Natural killer cell (primary cell): ENCODE results near the gene KLF3. TPM values are rescaled to one million over a fixed set of nuclear protein-coding genes. Genes with fewer than 3 reads are reported as not detected.

Source experiments
- ATAC-seq, 3 donors: fragments of 150-1000 bp in 2 of 3; fragments of 200-7000 bp in 1 of 3; cut with Tn5 transposase; 1 replicate in 1 of 3; 2 replicates in 2 of 3; pipeline ENCODE4 v1.10.0; 2021; ENCODE audit warnings: mild to moderate bottlenecking in 2 of 3, moderate library complexity in 2 of 3
- DNase-seq, 2 donors: peaks; one replicate each; pipeline versions ENCODE4 v3.0.0 to v3.0.0-alpha.2; 2013 to 2021; ENCODE audit warnings: mixed read lengths in 1 of 2
- H3K27ac ChIP-seq: one replicate; pipeline ENCODE4 v1.5.1; 2013; ENCODE audit warnings: mild to moderate bottlenecking, low read length
- H3K27me3 ChIP-seq: one replicate; pipeline ENCODE4 v1.6.1; 2013; ENCODE audit warnings: low read length; ENCODE audit not compliant: control insufficient read depth, insufficient read depth
- H3K36me3 ChIP-seq: one replicate; pipeline ENCODE4 v1.6.1; 2013; ENCODE audit warnings: low read length; ENCODE audit not compliant: control insufficient read depth, insufficient read depth
- H3K4me1 ChIP-seq: one replicate; pipeline ENCODE4 v1.6.1; 2013; ENCODE audit warnings: low read length; ENCODE audit not compliant: control insufficient read depth, insufficient read depth
- H3K4me3 ChIP-seq: one replicate; pipeline ENCODE4 v1.5.1; 2013; ENCODE audit warnings: low read length
- H3K9me3 ChIP-seq: one replicate; pipeline ENCODE4 v1.6.1; 2013; ENCODE audit warnings: low read length; ENCODE audit not compliant: control insufficient read depth, insufficient read depth
- H3K27ac Mint-ChIP-seq, 2 donors: one replicate each; pipeline ENCODE4 v1.8.0; 2022; ENCODE audit warnings: mild to moderate bottlenecking in 2 of 2, mixed read lengths in 2 of 2, moderate library complexity in 1 of 2
- H3K27me3 Mint-ChIP-seq, 2 donors: one replicate each; pipeline ENCODE4 v1.8.0; 2022; ENCODE audit warnings: low read depth in 2 of 2, mixed read lengths in 2 of 2
- H3K36me3 Mint-ChIP-seq: one replicate; pipeline ENCODE4 v1.8.0; 2022; ENCODE audit warnings: mixed read lengths
- H3K4me1 Mint-ChIP-seq, 2 donors: one replicate each; pipeline ENCODE4 v1.8.0; 2022; ENCODE audit warnings: mixed read lengths in 2 of 2
- H3K4me3 Mint-ChIP-seq: one replicate; pipeline ENCODE4 v1.8.0; 2022; ENCODE audit warnings: mild to moderate bottlenecking, moderate library complexity, mixed read lengths
- H3K9me3 Mint-ChIP-seq, 2 donors: one replicate each; pipeline ENCODE4 v1.8.0; 2022; ENCODE audit warnings: mixed read lengths in 2 of 2
- WGBS: methylation state at CpG from one replicate; pipeline ENCODE4 v1.1.7; 2013; ENCODE audit warnings: missing lambda C conversion rate; ENCODE audit not compliant: insufficient coverage; 5-methylcytosine and 5-hydroxymethylcytosine counted together
- intact Hi-C: fragments of 100-400 bp; cut with micrococcal nuclease; formaldehyde crosslinking; loops from one replicate; pipeline ENCODE4 v1.14.2; 2022
- total RNA-seq, 4 donors: library from RNA; stranded (reverse); fragments of 120-200 nt in 1 of 4; gene quantifications; one replicate each; pipeline versions ENCODE4 v1.2.3 to v1.2.4, GENCODE V29; 2013 to 2022
- TF ChIP-seq, protein P1 (sequence below): fragments of 200-600 bp; IDR thresholded peaks from one replicate; pipeline ENCODE4 v1.8.0; 2022; ENCODE audit warnings: antibody characterized with exemption

Gene KLF3
- total RNA-seq, 3 donors from 2014 or later (not counting 1 experiment from before 2014, with no cell fraction given): 109 to 114 (median 112) TPM

DNA sequence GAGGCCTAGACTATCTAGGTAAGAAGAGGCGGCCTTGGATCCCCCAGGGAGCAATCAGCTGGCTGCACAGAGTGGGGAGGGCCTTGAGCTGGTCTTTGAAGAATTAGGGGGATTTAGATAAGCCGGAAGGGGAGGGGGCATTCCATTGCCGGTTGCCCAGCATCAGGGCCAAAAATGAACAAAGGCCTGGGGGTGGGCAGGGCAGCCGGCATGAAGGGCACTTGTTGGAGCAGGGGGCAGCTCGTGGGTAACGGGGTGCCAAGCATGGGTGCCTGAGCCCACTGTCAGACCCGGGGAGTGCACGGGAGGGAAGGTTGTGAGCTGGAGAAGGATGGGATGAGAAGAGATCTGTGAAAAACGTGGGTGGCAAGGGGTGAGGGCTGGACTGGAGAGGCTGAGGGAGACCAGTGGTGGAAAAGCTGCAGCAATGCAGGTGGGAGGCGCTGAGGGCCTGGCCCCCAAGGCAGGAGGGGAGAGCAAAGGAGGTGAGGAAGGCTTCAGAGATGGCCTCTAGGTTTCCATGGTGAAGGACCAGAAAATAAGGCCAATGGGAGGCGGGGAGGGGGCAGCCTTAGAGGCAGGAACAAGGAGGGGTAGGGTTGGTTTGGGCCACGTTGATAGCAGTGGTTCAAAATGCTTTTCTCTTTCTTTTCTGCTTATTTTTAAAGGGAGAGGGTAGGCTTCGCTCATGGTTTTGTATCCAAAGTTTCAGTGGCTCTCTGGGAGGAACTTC lies 8.6 kb downstream of the KLF3 start:
- H3K4me1 ChIP-seq: peaks cover 71% of the 10 kb centered on the region
- no peaks in the 10 kb centered on the region for H3K36me3 ChIP-seq
- peak overlapping the region; percentile 54 for H3K27ac ChIP-seq
- H3K4me3 ChIP-seq: no peak overlapping the region
- WGBS: 80% methylated on average over 12 of the region's 13 CpGs
- Mint-ChIP-seq H3K36me3 (no peaks in the 10 kb centered on the region), H3K9me3 (no peaks in the 10 kb centered on the region), H3K27ac (peak overlapping the region; percentile 90 to 99), H3K4me1 (peaks cover 76 to 77% of the 10 kb centered on the region in 2 donors), H3K27me3 (no peaks in the 10 kb centered on the region), H3K4me3 (peak overlapping the region; percentile 78)
- intact Hi-C loops: loop anchor here (10.0 kb wide), 1 partner anchor 148 kb away; no protein-coding TSS in a partner anchor
- no peak for DNase-seq
- no peaks in the 10 kb centered on the region for H3K9me3 ChIP-seq
- TF ChIP-seq, protein P1, sequence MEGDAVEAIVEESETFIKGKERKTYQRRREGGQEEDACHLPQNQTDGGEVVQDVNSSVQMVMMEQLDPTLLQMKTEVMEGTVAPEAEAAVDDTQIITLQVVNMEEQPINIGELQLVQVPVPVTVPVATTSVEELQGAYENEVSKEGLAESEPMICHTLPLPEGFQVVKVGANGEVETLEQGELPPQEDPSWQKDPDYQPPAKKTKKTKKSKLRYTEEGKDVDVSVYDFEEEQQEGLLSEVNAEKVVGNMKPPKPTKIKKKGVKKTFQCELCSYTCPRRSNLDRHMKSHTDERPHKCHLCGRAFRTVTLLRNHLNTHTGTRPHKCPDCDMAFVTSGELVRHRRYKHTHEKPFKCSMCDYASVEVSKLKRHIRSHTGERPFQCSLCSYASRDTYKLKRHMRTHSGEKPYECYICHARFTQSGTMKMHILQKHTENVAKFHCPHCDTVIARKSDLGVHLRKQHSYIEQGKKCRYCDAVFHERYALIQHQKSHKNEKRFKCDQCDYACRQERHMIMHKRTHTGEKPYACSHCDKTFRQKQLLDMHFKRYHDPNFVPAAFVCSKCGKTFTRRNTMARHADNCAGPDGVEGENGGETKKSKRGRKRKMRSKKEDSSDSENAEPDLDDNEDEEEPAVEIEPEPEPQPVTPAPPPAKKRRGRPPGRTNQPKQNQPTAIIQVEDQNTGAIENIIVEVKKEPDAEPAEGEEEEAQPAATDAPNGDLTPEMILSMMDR: no peak
- H3K27me3 ChIP-seq: no peaks in the 10 kb centered on the region
- ATAC-seq: no peak

DNA sequence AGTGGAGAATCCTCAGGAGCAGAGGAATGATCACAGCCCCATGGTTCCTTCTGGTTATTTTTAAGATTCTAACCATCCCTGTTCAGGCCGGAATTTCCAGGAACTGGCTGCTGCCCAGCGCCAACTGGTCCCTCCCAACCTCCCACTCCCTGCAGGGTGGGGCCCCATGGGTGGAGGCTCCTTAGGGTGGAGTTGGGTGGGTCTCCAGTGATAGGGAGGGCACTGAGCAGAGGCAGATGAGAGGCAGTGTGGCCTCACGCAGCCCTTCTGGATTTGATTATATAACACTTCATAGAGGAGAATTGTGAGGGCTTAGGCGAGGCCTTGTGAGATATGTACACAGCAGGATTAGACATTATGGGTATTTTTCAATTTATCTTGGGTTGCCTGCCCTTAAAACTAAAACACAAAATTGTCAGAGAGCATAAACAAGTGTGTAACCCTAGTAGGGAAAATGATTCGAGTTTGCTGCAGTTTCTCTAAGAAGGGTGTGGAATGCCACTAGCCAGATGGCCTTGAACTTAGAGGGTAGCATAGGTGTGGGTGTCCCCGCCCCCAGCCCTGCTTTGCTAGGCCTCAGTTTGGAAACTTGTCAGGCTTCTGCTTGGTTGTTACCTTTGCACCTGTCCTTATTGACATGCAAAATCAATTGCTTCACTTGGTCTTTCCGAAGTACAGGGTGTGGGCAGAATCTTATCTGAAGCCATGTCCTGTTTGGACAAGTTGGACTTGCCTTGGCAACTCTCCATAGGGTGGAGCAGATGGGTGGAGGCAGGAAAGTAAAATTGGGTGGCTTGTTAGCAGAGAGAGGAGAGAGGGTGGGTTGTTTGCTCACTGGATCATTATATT lies 9.4 kb downstream of the KLF3 start:
- DNase-seq (peak in 1 of 2 donors; percentile 37), ATAC-seq (no peak)
- H3K4me3 Mint-ChIP-seq: peak overlapping the region; percentile 89
- Histone ChIP-seq H3K27me3 (no peaks in the 10 kb centered on the region), H3K4me3 (no peak overlapping the region), H3K36me3 (no peaks in the 10 kb centered on the region), H3K27ac (peak overlapping the region; percentile 54), H3K4me1 (peaks cover 74% of the 10 kb centered on the region), H3K9me3 (no peaks in the 10 kb centered on the region)
- peaks cover 81 to 83% of the 10 kb centered on the region in 2 donors for H3K4me1 Mint-ChIP-seq
- 58% methylated on average over 7 of the region's 7 CpGs for WGBS
- intact Hi-C loops: loop anchor here (10.0 kb wide), 1 partner anchor 149 kb away; no protein-coding TSS in a partner anchor
- H3K36me3 Mint-ChIP-seq: no peaks in the 10 kb centered on the region
- no peaks in the 10 kb centered on the region for H3K27me3 Mint-ChIP-seq
- TF ChIP-seq, protein P1: no peak
- peak overlapping the region; percentile 90 to 99 for H3K27ac Mint-ChIP-seq
- no peaks in the 10 kb centered on the region for H3K9me3 Mint-ChIP-seq

DNA sequence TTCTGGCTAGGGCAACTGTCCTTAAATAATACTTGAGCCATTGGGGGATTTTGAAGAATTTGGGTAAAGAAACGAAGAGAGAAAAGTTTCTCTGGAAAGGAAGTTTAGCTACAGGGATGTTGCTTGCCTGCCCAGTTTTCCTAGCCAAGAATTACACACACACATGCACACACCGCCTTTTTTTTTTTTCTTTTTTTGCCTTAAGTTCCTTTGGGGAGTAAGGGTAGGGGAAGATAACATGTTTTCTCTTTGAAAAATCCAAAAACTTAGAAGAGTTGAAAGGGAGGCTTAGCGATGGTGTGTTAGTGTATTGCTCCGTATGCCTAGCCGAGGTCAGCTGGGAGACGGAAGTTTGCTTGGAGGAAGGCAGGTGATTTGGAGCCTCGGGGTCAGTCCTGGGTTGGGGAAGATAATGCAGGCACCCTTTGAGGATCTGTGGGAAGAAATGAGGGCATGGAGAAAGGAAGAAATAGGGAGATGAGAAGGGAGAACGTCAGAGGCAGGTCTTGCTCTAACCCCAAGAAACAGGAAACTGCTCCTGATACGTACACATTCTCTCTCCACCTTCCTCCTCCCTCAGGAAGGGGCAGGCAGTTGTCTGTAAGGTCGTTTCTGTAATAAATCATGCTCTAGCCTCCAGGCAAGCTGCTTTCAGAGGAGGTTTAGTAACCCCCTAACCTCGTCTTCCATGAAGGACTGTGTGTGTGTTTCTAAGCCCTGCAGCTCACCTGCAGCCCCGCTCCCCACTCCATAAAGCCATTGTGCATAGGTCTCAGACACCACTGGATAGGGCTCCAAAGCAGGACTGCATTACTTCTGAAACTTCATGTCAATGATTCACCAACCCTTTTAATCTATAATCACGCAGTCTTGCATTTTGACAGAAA lies 10.5 kb downstream of the KLF3 start:
- Mint-ChIP-seq H3K27me3 (no peaks in the 10 kb centered on the region), H3K4me3 (peak overlapping the region; percentile 89), H3K27ac (peak overlapping the region; percentile 90 to 99), H3K36me3 (no peaks in the 10 kb centered on the region), H3K9me3 (peaks cover 0 to 2% of the 10 kb centered on the region in 2 donors), H3K4me1 (peaks cover 85 to 87% of the 10 kb centered on the region in 2 donors)
- TF ChIP-seq, protein P1: no peak
- H3K4me1 ChIP-seq: peaks cover 70% of the 10 kb centered on the region
- H3K4me3 ChIP-seq: no peak overlapping the region
- no peaks in the 10 kb centered on the region for H3K36me3 ChIP-seq
- ATAC-seq: no peak
- H3K27ac ChIP-seq: peak overlapping the region; percentile 19
- WGBS: 44% methylated on average over 9 of the region's 13 CpGs
- intact Hi-C loops: loop anchor here (1.0 to 10.0 kb wide), 6 partner anchors 7 to 495 kb away; no protein-coding TSS in a partner anchor
- no peaks in the 10 kb centered on the region for H3K27me3 ChIP-seq
- H3K9me3 ChIP-seq: no peaks in the 10 kb centered on the region
- DNase-seq: peak in 1 of 2 donors; percentile 35
